ENCODE data around the gene PUS7.
"Not testable (repeated sequence)": the region's sequence is repeated elsewhere in the genome, so short reads cannot be mapped to it uniquely, and the experiment has no call there.

PUS7 gene

GRCh38 chr7:105496521-105496920 lies 25.6 kb downstream of the PUS7 start:
- no peak for DNase-seq

- no peak for DNase-seq
Observed at GRCh38 chr7:105493923-105494315, 28.2 kb downstream of the PUS7 start.

DNA sequence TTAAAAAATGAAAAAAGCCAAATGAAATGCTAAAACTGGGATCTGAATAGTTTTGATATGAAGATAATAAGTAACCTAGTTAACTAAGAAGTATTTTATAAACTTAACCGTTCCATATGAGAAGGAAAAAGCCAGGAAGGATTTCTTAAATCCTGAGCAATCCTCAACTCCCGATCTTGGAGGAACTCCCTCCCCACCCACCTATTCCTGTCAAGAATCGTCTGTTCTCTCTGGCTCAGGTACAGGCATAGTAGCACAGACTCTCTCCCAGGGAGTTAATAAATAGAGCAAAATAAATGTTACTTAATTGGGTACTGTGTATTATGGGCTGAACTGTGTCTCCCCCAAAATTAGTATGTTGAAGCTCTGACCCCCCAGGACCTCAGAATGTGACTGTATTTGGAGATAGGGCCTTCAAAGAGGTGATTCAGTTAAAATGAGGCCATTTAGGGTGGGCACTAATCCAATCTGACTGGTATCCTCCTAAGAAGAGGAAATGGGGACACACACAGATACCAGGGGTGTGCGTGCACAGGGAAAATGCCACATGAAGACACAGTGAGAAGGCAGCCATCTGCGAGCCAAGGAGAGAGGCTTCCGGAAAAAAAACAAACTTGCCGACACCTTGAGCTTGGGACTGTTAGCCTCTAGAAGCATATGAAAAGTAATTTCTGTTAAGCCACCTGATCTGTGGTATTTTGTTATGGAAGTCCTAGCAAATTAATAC lies 28.7 kb downstream of the PUS7 start:
- no peak for DNase-seq

- no peak for DNase-seq
Observed at GRCh38 chr7:105489409-105489808, 32.7 kb downstream of the PUS7 start.

DNA sequence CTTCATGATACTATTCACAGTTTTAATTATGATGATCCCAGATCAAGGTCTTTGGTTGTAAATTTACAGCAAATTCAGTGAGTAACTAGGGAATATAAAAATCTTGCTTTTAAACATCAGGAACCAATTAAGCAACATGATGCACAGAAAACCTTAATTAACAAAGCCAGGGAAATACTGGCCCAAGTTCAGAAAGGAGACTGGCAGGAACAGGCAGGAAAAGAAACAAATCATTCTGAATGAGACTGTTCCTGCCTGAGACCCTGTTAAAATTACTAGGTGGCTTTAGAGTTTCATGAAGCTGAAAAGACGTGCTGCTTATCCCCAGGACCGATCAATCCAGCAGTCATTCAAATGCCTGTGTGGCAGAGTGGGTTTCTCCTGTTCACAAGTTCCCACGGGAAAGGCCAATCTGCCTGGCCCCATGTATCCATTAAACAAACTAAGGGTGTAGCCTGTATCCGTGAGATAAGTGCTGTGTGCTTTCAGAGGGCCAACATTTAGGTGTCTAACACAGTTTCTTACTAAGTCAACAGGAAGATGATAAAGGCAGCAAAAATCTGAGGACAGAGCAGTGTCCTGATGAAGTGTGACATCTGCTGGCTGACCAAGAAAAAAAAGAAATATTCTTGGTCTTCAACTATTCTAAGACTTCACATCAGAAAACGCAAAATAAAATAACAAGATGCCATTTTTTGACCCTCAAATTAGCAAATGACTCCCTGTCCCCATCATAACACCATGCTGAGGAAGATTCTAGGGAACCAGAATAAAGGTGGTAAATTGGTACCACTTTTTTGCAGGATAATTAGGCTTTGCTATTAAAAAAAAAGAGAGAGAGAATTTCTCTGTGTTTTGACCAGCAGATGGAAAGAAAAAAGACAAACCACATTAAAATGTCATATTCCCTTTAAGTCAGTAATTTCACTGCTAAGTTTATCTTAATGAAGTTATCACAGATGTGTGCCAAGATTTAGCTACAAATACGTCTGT lies 34.2 kb downstream of the PUS7 start:
- no peak for DNase-seq

DNA sequence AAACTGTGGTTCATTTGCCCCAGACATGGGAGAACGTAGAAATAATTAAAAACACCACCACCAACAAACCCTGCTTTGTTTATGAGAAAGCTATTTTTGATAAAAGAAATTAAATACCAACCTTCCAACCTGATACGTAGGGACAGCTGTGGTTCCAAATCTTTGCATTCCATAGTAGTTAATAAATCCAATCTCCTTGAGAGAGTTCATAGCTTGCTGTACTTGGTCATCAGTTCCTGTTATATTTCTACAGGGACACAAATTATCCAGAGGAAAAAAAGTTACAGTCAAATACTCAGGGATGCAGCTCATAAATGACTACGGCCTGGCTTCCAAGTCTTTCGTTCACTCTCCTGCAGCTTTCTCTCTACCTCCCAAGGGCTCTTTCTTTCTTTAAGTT lies 41.1 kb downstream of the PUS7 start:
- no peak for DNase-seq

DNA sequence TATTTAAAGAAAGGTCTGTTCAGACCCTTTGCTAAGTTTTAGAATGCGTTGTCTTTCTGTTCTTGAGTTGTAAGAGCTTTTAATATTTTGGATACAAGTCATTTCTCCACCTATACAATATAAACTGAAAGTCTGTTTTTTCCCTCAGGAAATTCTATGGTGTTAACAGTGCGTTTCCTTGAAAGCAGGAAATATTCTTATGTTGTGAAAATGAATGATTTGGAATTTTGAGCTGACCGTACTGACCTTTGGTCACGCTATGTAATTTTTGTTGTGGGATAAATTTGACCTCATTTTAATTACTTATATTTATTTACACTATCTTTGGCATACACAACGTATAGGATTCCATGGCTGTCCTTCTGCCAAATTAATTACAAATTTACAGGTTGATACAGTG lies 43.5 kb downstream of the PUS7 start:
- no peak for DNase-seq

DNA sequence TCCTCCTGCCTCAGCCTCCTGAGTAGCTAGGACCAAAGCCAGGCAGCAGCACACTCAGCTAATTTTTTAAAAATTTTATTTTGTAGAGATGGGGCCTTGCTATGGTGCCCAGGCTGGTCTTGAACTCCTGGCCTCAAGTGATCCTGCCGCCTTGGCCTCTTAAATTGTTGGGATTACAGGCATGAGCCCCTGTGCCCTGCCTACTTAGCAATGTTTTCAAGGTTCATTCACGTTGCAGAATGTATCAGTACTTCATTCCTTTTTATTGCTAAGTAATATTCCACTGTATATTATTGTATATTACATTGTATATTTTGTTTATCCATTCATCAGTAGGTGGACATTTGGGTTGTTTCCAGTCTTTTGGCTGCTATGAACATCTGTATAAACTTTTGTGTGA lies 44.2 kb downstream of the PUS7 start:
- no peak for DNase-seq

DNA sequence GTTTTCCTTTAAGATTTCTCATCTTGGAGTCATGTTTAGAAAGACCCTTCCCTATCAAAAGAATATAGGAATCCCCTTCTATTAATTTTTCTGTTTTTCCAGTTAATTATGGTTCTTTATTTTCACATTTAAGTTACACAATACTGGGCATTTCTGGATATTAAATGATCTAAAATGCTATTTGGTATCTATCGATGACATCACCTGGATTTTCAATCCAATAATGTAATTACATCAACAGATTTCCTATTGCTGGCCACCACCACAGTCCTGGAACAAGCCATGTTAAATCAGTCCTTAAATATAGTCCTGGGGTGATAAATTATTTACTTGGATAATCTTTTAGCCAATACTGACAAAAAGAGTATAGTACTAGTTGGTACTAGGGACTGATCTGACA lies 48.0 kb downstream of the PUS7 start:
- no peak for DNase-seq

- DNase-seq = no peak
Observed at GRCh38 chr7:105473163-105473562, 48.9 kb downstream of the PUS7 start.

GRCh38 chr7:105470846-105471245 lies 51.2 kb downstream of the PUS7 start:
- no peak for DNase-seq

- no peak for DNase-seq
Observed at GRCh38 chr7:105470090-105470489, 52.0 kb downstream of the PUS7 start.

- no peak for DNase-seq
Observed at GRCh38 chr7:105462765-105463420, 59.2 kb downstream of the PUS7 start.

DNA sequence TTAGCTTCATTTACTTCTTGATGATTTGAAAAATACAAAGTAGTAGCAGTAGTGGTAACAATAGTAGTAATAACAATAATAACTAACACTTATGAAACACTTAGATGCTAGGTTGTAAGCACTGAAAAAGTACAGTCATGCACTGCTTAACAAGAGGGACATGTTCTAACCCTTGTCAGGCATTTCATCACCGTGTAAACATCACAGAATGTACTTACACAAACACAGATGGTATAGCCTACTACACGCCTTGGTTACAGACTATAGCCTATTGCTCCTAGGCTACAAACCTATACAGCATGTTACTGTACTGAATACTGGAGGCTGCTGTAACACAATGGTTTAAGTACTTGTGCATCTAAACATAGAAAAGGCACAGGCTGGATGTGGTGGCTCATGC lies 60.6 kb downstream of the PUS7 start:
- no peak for DNase-seq

GRCh38 chr7:105457619-105458225 lies 64.3 kb downstream of the PUS7 start:
- no peak for DNase-seq

DNA sequence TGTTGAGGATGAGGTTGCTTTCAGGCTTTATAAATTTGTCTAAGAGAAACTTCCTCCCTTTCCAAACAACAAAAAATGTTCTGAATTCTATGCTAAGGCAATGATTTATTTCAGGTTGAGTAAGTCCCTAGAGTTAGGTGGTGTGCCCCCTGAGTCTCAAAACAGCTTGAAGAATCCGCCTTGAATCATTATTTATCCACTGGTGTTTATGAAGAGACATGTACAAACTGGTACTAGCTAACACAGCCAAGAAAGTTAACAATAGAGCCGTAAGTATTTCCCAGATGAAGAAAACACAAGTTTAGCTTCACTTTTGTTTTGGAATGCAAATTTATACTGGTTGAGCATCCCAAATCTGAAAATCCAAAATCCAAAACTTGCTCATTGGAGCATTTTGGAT lies 67.2 kb downstream of the PUS7 start:
- no peak for DNase-seq

- DNase-seq = no peak
Observed at GRCh38 chr7:105454095-105454747, 67.8 kb downstream of the PUS7 start.

- no peak for DNase-seq
Observed at GRCh38 chr7:105452085-105452484, 70.0 kb downstream of the PUS7 start.

DNA sequence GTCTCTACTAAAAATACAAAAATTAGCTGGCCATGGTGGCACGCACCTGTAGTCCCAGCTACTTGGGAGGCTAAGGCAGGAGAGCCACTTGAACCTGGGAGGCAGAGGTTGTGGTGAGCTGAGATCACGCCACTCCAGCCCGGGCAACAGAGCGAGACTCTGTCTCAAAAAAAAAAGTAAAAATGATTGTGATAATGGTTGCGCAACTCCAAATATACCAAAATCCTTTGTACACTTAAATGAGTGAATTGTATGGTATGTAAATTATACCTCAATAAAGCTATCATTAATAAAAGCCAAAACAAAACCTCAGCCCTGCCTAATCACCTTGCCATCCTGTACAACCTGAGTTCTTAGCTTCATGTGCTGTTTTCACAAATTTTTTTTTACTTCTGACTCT lies 71.2 kb downstream of the PUS7 start:
- DNase-seq = not testable (repeated sequence)

DNA sequence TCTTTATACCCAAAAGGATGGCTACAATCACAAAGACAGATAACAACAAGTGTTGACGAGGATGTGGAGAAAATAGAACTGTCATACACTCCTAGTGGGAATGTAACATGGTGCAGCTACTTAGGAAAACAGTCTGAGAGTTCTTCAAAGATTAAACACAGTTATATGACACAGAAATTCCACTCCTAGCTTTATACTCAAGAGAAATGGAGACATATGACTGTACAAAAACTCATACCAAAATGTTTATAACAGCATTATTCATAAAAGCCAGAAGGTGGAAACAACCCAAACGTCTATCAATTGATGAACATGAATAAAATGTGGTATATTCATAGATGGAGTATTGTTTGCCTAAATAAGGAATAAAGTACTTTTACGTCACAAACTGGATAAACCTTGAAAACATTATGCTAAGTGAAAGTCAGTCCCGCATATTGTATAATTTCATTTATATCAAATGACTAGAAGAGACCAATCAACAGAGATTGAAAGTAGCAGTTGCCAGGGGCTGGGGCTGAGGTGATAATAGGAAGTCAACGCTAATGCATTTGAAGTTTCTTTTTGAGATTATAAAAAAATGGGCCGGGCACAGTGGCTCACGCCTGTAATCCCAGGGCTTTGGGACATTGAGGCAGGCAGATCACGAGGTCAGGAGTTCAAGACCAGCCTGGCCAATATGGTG lies 71.8 kb downstream of the PUS7 start:
- no peak for DNase-seq

DNA sequence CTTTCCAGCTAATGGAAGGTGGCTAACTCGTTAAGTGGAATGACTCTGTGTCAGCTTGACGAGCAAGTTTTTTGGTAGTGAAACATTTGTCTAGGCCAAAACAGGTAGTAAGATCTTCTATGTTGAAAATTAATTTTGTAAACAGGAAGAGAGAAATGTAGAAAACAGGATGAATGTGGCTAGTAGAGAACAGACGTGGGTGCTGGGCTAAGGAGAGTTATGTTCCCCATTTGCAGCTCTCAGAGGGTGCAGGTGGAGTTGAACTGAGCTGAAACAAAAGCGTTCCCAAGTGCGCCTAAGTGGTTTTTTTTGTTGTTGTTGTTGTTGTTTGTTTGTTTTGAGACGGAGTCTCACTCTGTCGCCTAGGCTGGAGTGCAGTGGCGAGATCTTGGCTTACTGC lies 73.9 kb downstream of the PUS7 start:
- no peak for DNase-seq
